HepG2 (cell line): Measurements from ENCODE around the gene NDUFA8. TPM values are rescaled to one million over a fixed set of nuclear protein-coding genes. Genes with fewer than 3 reads are reported as not detected.

ENCODE experiments used
- AHR ChIP-seq: IDR thresholded peaks from 2 replicates; pipeline ENCODE4 v1.6.1; 2018; ENCODE audit warnings: missing genetic modification reagents, missing compliant biosample characterization
- FOXA1 ChIP-seq, 2 experiments: fragments of 450-650 bp in 1 of 2; sonication (generic) in 1 of 2; formaldehyde crosslinking in 1 of 2; IDR thresholded peaks; 2 replicates each; pipeline versions ENCODE4 v1.4.0 to v1.6.1; 2016 to 2020; ENCODE audit warnings: missing genetic modification reagents in 1 of 2
- FOXP1 ChIP-seq, 2 experiments: fragments of 450-650 bp in 1 of 2; IDR thresholded peaks; 2 replicates each; pipeline ENCODE4 v1.6.1; 2017 to 2018; ENCODE audit warnings: antibody characterized with exemption in 1 of 2
- LCORL ChIP-seq, 2 experiments: fragments of 450-650 bp in 1 of 2; sonication (generic) in 1 of 2; formaldehyde crosslinking in 1 of 2; IDR thresholded peaks; 2 replicates each; pipeline versions ENCODE4 v1.5.0 to v1.6.1; 2017 to 2020; ENCODE audit warnings: antibody characterized with exemption in 1 of 2, missing genetic modification reagents in 1 of 2
- RFXAP ChIP-seq: sonication (generic); formaldehyde crosslinking; IDR thresholded peaks from 2 replicates; pipeline ENCODE4 v1.4.0; 2020; ENCODE audit warnings: missing genetic modification reagents, borderline replicate concordance
- RXRB ChIP-seq: IDR thresholded peaks from 2 replicates; pipeline ENCODE4 v1.6.1; 2016; ENCODE audit warnings: borderline replicate concordance, missing genetic modification reagents, missing compliant biosample characterization
- SRSF1 ChIP-seq: fragments of 200-400 bp; formaldehyde crosslinking; optimal IDR thresholded peaks from 2 replicates; pipeline ENCODE3; 2017; ENCODE audit warnings: mild to moderate bottlenecking, low read depth, low read length, moderate library complexity
- TBX2 ChIP-seq: sonication (generic); formaldehyde crosslinking; IDR thresholded peaks from 2 replicates; pipeline ENCODE4 v1.5.0; 2020; ENCODE audit warnings: missing genetic modification reagents, mild to moderate bottlenecking, borderline replicate concordance
- TCF7 ChIP-seq: sonication (generic); IDR thresholded peaks from 2 replicates; pipeline ENCODE4 v1.6.1; 2016; ENCODE audit warnings: antibody characterized with exemption, low read depth
- ZMYM2 ChIP-seq: sonication (generic); formaldehyde crosslinking; IDR thresholded peaks from 2 replicates; pipeline ENCODE4 v1.8.0; 2022; ENCODE audit warnings: mild to moderate bottlenecking, missing genetic modification reagents
- ZNF3 ChIP-seq: IDR thresholded peaks from 2 replicates; pipeline ENCODE4 v1.7.0; 2017; ENCODE audit warnings: inconsistent platforms
- polyA plus RNA-seq, 8 experiments: library from polyadenylated mRNA; depleted of rRNA in 3 of 8; stranded (reverse) in 7 of 8; unstranded in 1 of 8; fragments of >200 nt; fragmentation: Illumina TruSeq in 4 of 8; extraction: Trizol in 4 of 8; gene quantifications; 2 replicates each; pipeline versions ENCODE4 v1.2.1 to v1.2.3, GENCODE V29; 2011 to 2016; ENCODE audit warnings: low read depth in 4 of 8, missing spikeins in 1 of 8, mixed read lengths in 1 of 8; ENCODE audit not compliant: insufficient read depth in 1 of 8
- total RNA-seq, 5 experiments: library from RNA; depleted of rRNA; stranded (reverse); fragments of >200 nt; fragmentation: Illumina TruSeq; extraction: Trizol; gene quantifications; 2 replicates each; pipeline ENCODE4 v1.2.3, GENCODE V29; 2016; ENCODE audit warnings: low read depth in 1 of 5
- TF ChIP-seq, protein P1 (sequence below): sonication (generic); formaldehyde crosslinking; IDR thresholded peaks from 2 replicates; pipeline ENCODE4 v1.4.0; 2020; ENCODE audit warnings: low read depth, mild to moderate bottlenecking, missing genetic modification reagents
- TF ChIP-seq, protein P2 (sequence below): sonication (generic); formaldehyde crosslinking; IDR thresholded peaks from 2 replicates; pipeline ENCODE4 v1.8.1; 2023; ENCODE audit warnings: missing genetic modification reagents, mild to moderate bottlenecking, borderline replicate concordance
- TF ChIP-seq, protein P3 (sequence below): IDR thresholded peaks from 2 replicates; pipeline ENCODE4 v1.6.1; 2018; ENCODE audit warnings: missing genetic modification reagents, mild to moderate bottlenecking, missing compliant biosample characterization
- TF ChIP-seq, protein P4 (sequence below): sonication (generic); formaldehyde crosslinking; IDR thresholded peaks from 2 replicates; pipeline ENCODE4 v1.4.0; 2020; ENCODE audit warnings: missing genetic modification reagents
- TF ChIP-seq, protein P5 (sequence below): sonication (generic); formaldehyde crosslinking; IDR thresholded peaks from 2 replicates; pipeline ENCODE4 v1.4.0; 2020; ENCODE audit warnings: mild to moderate bottlenecking, missing genetic modification reagents

NDUFA8 gene
- total and polyA plus RNA-seq, 2 of the 13 experiments (the other 11 are each of a cell fraction or from before 2014, with no cell fraction given), result 68.6 to 71.7 TPM

DNA sequence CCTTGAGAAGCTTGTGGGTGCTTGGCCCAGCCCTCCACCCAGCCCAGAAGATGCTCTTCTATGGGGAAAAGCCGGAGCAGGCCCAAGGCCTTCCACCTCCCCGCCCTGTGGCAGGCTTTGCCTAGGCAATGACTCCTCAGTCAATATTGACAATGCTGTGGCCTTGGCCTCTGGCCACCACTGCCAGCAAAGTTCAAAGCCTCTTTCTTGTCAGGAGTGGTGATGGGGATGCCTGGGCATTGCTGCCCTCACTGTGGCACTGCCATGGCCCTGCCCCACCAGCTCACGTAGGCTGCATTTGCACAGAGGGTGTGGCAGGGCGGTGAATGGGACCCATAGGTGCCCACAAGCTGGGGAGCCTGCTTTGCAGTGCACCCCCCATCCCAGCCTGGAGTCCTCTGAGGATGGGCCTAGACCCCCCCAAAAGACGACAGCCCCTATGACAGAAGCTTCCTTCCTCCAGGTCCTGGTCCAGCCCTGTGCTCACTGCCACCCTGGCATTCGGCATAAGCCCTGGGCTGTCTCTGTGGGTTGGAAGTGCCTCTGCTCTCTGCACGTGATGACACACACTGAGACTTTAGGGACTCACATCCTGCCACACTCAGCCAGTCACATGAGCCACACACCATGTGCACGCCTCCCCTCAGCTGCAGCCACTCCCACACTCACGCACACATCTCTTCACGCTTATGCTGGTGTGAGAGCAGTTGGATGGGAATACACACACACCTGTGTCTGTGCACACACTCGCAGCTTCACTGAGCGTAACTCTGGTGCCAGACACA is 31.2 kb upstream of the NDUFA8 start (continued):
- no peak for TF ChIP-seq LCORL (IDR thresholded peaks at IDR 0.05)
- 0 out of 2 replicates have a peak, but pooled peaks have one; percentile 27 for TF ChIP-seq LCORL (CRISPR knock-in tag; IDR thresholded peaks at IDR 0.05)
- TF ChIP-seq FOXP1 (IDR thresholded peaks at IDR 0.05), result no peak
- peak; percentile 34; the same call in 1 of the 2 replicates for TF ChIP-seq FOXP1 (CRISPR knock-in tag; IDR thresholded peaks at IDR 0.05)
- TF ChIP-seq, protein P1, sequence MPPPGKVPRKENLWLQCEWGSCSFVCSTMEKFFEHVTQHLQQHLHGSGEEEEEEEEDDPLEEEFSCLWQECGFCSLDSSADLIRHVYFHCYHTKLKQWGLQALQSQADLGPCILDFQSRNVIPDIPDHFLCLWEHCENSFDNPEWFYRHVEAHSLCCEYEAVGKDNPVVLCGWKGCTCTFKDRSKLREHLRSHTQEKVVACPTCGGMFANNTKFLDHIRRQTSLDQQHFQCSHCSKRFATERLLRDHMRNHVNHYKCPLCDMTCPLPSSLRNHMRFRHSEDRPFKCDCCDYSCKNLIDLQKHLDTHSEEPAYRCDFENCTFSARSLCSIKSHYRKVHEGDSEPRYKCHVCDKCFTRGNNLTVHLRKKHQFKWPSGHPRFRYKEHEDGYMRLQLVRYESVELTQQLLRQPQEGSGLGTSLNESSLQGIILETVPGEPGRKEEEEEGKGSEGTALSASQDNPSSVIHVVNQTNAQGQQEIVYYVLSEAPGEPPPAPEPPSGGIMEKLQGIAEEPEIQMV (CRISPR knock-in tag), result no peak
- peak; percentile 59; the same call in 1 of the 2 replicates for TF ChIP-seq TCF7
- peak; percentile 35; the same call in 1 of the 2 replicates for TF ChIP-seq TBX2 (CRISPR knock-in tag)
- TF ChIP-seq, protein P2, sequence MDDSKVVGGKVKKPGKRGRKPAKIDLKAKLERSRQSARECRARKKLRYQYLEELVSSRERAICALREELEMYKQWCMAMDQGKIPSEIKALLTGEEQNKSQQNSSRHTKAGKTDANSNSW (CRISPR knock-in tag), result no peak
- TF ChIP-seq, protein P3, sequence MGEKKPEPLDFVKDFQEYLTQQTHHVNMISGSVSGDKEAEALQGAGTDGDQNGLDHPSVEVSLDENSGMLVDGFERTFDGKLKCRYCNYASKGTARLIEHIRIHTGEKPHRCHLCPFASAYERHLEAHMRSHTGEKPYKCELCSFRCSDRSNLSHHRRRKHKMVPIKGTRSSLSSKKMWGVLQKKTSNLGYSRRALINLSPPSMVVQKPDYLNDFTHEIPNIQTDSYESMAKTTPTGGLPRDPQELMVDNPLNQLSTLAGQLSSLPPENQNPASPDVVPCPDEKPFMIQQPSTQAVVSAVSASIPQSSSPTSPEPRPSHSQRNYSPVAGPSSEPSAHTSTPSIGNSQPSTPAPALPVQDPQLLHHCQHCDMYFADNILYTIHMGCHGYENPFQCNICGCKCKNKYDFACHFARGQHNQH (CRISPR knock-in tag), result peak; percentile 37; the same call in 1 of the 2 replicates
- TF ChIP-seq, protein P4, sequence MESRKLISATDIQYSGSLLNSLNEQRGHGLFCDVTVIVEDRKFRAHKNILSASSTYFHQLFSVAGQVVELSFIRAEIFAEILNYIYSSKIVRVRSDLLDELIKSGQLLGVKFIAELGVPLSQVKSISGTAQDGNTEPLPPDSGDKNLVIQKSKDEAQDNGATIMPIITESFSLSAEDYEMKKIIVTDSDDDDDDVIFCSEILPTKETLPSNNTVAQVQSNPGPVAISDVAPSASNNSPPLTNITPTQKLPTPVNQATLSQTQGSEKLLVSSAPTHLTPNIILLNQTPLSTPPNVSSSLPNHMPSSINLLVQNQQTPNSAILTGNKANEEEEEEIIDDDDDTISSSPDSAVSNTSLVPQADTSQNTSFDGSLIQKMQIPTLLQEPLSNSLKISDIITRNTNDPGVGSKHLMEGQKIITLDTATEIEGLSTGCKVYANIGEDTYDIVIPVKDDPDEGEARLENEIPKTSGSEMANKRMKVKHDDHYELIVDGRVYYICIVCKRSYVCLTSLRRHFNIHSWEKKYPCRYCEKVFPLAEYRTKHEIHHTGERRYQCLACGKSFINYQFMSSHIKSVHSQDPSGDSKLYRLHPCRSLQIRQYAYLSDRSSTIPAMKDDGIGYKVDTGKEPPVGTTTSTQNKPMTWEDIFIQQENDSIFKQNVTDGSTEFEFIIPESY, result 0 out of 2 replicates have a peak, but pooled peaks have one; percentile 42
- no peak for TF ChIP-seq ZMYM2 (CRISPR knock-in tag)
- no peak for TF ChIP-seq ZNF3 (CRISPR knock-in tag)
- TF ChIP-seq SRSF1, result no peak
- 0 out of 2 replicates have a peak, but pooled peaks have one; percentile 54 for TF ChIP-seq FOXA1 (IDR thresholded peaks at IDR 0.05)
- TF ChIP-seq FOXA1 (CRISPR knock-in tag; IDR thresholded peaks at IDR 0.05), result peak; percentile 98
- TF ChIP-seq, protein P5, sequence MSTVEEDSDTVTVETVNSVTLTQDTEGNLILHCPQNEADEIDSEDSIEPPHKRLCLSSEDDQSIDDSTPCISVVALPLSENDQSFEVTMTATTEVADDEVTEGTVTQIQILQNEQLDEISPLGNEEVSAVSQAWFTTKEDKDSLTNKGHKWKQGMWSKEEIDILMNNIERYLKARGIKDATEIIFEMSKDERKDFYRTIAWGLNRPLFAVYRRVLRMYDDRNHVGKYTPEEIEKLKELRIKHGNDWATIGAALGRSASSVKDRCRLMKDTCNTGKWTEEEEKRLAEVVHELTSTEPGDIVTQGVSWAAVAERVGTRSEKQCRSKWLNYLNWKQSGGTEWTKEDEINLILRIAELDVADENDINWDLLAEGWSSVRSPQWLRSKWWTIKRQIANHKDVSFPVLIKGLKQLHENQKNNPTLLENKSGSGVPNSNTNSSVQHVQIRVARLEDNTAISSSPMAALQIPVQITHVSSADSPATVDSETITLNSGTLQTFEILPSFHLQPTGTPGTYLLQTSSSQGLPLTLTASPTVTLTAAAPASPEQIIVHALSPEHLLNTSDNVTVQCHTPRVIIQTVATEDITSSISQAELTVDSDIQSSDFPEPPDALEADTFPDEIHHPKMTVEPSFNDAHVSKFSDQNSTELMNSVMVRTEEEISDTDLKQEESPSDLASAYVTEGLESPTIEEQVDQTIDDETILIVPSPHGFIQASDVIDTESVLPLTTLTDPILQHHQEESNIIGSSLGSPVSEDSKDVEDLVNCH, result no peak
- TF ChIP-seq RXRB (CRISPR knock-in tag), result peak; percentile 79
- TF ChIP-seq AHR (CRISPR knock-in tag), result no peak
- TF ChIP-seq RFXAP (CRISPR knock-in tag), result no peak
